ENCODE data around the gene CHEK2.

DNA sequence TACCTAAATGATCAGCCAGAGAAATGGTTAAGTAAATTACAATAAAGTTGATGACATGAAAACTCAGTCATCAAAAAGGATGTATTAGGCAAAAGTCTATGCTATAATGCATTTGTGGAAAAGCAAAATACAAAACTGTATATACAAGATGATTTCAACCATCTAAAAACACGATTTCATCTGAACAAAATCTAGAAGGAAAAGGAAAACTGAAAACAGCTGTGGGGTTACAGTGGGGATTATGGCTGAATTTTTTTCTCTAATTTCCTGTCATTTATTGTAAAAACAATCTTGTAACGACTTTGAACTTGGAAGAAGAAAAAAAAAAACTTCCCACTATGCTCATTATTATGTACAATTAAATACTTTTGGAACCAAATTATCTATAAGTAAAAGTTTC, 30.3 kb downstream of the CHEK2 start:
- TF ChIP-seq POLR2A (IDR thresholded peaks at IDR 0.05) = no peak
- TF ChIP-seq, protein P1, sequence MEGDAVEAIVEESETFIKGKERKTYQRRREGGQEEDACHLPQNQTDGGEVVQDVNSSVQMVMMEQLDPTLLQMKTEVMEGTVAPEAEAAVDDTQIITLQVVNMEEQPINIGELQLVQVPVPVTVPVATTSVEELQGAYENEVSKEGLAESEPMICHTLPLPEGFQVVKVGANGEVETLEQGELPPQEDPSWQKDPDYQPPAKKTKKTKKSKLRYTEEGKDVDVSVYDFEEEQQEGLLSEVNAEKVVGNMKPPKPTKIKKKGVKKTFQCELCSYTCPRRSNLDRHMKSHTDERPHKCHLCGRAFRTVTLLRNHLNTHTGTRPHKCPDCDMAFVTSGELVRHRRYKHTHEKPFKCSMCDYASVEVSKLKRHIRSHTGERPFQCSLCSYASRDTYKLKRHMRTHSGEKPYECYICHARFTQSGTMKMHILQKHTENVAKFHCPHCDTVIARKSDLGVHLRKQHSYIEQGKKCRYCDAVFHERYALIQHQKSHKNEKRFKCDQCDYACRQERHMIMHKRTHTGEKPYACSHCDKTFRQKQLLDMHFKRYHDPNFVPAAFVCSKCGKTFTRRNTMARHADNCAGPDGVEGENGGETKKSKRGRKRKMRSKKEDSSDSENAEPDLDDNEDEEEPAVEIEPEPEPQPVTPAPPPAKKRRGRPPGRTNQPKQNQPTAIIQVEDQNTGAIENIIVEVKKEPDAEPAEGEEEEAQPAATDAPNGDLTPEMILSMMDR (IDR thresholded peaks at IDR 0.05) = no peak
- no peak for TF ChIP-seq POLR2AphosphoS5 (IDR thresholded peaks at IDR 0.05; ENCODE audit: insufficient read depth in 1 of 2, low read depth in 1 of 2)

Measured in vagina (tissue), 2 donors.